HepG2 (cell line): ENCODE data around the gene OAS3. TPM values are rescaled to one million over a fixed set of nuclear protein-coding genes. Genes with fewer than 3 reads are reported as not detected.

Source experiments
- ATF5 ChIP-seq: sonication (generic); formaldehyde crosslinking; IDR thresholded peaks from 2 replicates; pipeline ENCODE4 v1.4.0; 2020; ENCODE audit warnings: mild to moderate bottlenecking, low read depth, missing genetic modification reagents
- DNMT1 ChIP-seq: sonication (generic); formaldehyde crosslinking; IDR thresholded peaks from 2 replicates; pipeline ENCODE4 v1.5.1; 2020; ENCODE audit warnings: mild to moderate bottlenecking, missing genetic modification reagents
- ETV5 ChIP-seq: IDR thresholded peaks from 2 replicates; pipeline ENCODE4 v1.6.1; 2018; ENCODE audit warnings: missing biosample characterization, missing genetic modification reagents, inconsistent platforms, borderline replicate concordance
- HNF1A ChIP-seq, 2 experiments: sonication (generic) in 1 of 2; formaldehyde crosslinking in 1 of 2; IDR thresholded peaks; 2 replicates each; pipeline versions ENCODE4 v1.4.0 to v1.6.1; 2016 to 2020; ENCODE audit warnings: borderline replicate concordance in 1 of 2, low read depth in 1 of 2, mild to moderate bottlenecking in 1 of 2, missing genetic modification reagents in 1 of 2
- HNRNPH1 ChIP-seq: fragments of 200-400 bp; formaldehyde crosslinking; optimal IDR thresholded peaks from 2 replicates; pipeline ENCODE3; 2017; ENCODE audit warnings: mild to moderate bottlenecking, low read depth, low read length
- MLLT10 ChIP-seq: sonication (generic); formaldehyde crosslinking; IDR thresholded peaks from 2 replicates; pipeline ENCODE4 v1.4.0; 2020; ENCODE audit warnings: missing genetic modification reagents
- PATZ1 ChIP-seq: sonication (generic); formaldehyde crosslinking; IDR thresholded peaks from 2 replicates; pipeline ENCODE4 v1.4.0; 2020; ENCODE audit warnings: missing genetic modification reagents
- SP140L ChIP-seq: sonication (generic); formaldehyde crosslinking; IDR thresholded peaks from 2 replicates; pipeline ENCODE4 v1.4.0; 2020; ENCODE audit warnings: missing genetic modification reagents, borderline replicate concordance
- ZBTB14 ChIP-seq: sonication (generic); formaldehyde crosslinking; IDR thresholded peaks from 2 replicates; pipeline ENCODE4 v1.4.0; 2020; ENCODE audit warnings: missing genetic modification reagents
- ZBTB42 ChIP-seq: sonication (generic); formaldehyde crosslinking; IDR thresholded peaks from 2 replicates; pipeline ENCODE4 v1.5.0; 2020; ENCODE audit warnings: mild to moderate bottlenecking, missing genetic modification reagents
- ZNF160 ChIP-seq: sonication (generic); formaldehyde crosslinking; IDR thresholded peaks from 2 replicates; pipeline ENCODE4 v1.8.0; 2022; ENCODE audit warnings: mild to moderate bottlenecking, inconsistent platforms, missing genetic modification reagents
- ZNF720 ChIP-seq: sonication (generic); formaldehyde crosslinking; IDR thresholded peaks from 2 replicates; pipeline ENCODE4 v1.4.0; 2020; ENCODE audit warnings: missing genetic modification reagents
- polyA plus RNA-seq, 8 experiments: library from polyadenylated mRNA; depleted of rRNA in 3 of 8; stranded (reverse) in 7 of 8; unstranded in 1 of 8; fragments of >200 nt; fragmentation: Illumina TruSeq in 4 of 8; extraction: Trizol in 4 of 8; gene quantifications; 2 replicates each; pipeline versions ENCODE4 v1.2.1 to v1.2.3, GENCODE V29; 2011 to 2016; ENCODE audit warnings: low read depth in 4 of 8, missing spikeins in 1 of 8, mixed read lengths in 1 of 8; ENCODE audit not compliant: insufficient read depth in 1 of 8
- total RNA-seq, 5 experiments: library from RNA; depleted of rRNA; stranded (reverse); fragments of >200 nt; fragmentation: Illumina TruSeq; extraction: Trizol; gene quantifications; 2 replicates each; pipeline ENCODE4 v1.2.3, GENCODE V29; 2016; ENCODE audit warnings: low read depth in 1 of 5
- TF ChIP-seq, protein P1 (sequence below): sonication (generic); formaldehyde crosslinking; IDR thresholded peaks from 2 replicates; pipeline ENCODE4 v1.4.0; 2020; ENCODE audit warnings: mild to moderate bottlenecking, missing genetic modification reagents, borderline replicate concordance

The OAS3 gene
- total and polyA plus RNA-seq, 2 of the 13 experiments (the other 11 are each of a cell fraction or from before 2014, with no cell fraction given): 4.8 to 10.5 TPM

DNA sequence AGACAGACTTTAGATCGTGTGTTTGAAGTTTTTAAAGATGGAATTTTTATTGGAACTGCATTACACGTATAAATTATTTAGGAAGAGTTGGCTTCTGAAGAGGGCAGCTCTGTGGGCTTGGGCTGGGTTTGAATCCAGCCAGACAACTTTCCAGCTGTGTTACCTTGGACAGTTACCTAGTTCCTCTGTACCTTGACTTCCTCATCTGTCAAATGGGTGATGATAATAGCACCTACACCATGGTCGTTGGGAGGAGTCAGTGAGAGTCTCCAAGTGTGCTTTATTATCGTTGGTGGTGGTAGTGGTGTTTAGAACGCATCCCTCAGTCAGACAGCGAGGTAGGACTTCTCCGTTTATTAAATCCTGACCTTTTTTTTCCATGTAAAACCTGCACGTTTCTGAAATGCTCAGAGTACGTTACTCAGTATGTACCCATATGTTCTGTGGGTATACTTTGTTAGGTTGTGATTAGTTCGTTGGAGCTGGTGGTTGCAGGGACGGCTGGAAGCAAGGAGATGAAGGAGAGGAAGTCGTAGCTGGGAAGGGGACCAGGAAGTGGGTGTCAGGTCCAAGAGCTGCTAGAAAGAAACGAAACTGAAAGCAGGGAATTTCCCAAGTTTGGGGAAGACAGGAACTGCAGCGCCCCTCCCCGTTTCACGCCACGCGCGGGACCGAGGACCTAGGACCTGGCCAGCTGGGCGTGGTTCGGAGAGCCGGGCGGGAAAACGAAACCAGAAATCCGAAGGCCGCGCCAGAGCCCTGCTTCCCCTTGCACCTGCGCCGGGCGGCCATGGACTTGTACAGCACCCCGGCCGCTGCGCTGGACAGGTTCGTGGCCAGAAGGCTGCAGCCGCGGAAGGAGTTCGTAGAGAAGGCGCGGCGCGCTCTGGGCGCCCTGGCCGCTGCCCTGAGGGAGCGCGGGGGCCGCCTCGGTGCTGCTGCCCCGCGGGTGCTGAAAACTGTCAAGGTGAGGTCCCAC lies at the start of gene OAS3 (continued):
- TF ChIP-seq HNF1A (IDR thresholded peaks at IDR 0.05; ENCODE audit: low read depth): no peak
- no peak for TF ChIP-seq HNF1A (CRISPR knock-in tag; IDR thresholded peaks at IDR 0.05; ENCODE audit: borderline replicate concordance)
- TF ChIP-seq ATF5: no peak
- no peak for TF ChIP-seq ZNF720 (CRISPR knock-in tag)
- TF ChIP-seq, protein P1, sequence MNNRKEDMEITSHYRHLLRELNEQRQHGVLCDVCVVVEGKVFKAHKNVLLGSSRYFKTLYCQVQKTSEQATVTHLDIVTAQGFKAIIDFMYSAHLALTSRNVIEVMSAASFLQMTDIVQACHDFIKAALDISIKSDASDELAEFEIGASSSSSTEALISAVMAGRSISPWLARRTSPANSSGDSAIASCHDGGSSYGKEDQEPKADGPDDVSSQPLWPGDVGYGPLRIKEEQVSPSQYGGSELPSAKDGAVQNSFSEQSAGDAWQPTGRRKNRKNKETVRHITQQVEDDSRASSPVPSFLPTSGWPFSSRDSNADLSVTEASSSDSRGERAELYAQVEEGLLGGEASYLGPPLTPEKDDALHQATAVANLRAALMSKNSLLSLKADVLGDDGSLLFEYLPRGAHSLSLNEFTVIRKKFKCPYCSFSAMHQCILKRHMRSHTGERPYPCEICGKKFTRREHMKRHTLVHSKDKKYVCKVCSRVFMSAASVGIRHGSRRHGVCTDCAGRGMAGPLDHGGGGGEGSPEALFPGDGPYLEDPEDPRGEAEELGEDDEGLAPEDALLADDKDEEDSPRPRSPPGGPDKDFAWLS (CRISPR knock-in tag): no peak
- TF ChIP-seq HNRNPH1: no peak
- no peak for TF ChIP-seq MLLT10 (CRISPR knock-in tag)
- TF ChIP-seq ZBTB42: no peak
- peak; percentile 57; the same call in 1 of the 2 replicates for TF ChIP-seq ETV5
- TF ChIP-seq ZNF160: 0 out of 2 replicates have a peak, but pooled peaks have one; percentile 33
- TF ChIP-seq ZBTB14 (CRISPR knock-in tag): 0 out of 2 replicates have a peak, but pooled peaks have one; percentile 17
- TF ChIP-seq SP140L (CRISPR knock-in tag): no peak
- TF ChIP-seq PATZ1: peak; percentile 72
- TF ChIP-seq DNMT1 (CRISPR knock-in tag): no peak
